Nephron (organoid): ENCODE measurements around the gene LASP1.
"Not testable (repeated sequence)": the region's sequence is repeated elsewhere in the genome, so short reads cannot be mapped to it uniquely, and the experiment has no call there.

Source experiments
- H3K27ac Mint-ChIP-seq, 3 experiments: 2 replicates each; pipeline ENCODE4 v1.8.0; 2020; ENCODE audit warnings: mixed read lengths in 3 of 3, mild to moderate bottlenecking in 2 of 3, moderate library complexity in 1 of 3
- H3K27me3 Mint-ChIP-seq: 2 replicates; pipeline ENCODE4 v1.8.0; 2021; ENCODE audit warnings: low read depth, mild to moderate bottlenecking, moderate library complexity, mixed read lengths
- H3K36me3 Mint-ChIP-seq: 2 replicates; pipeline ENCODE4 v1.8.0; 2020; ENCODE audit warnings: low read depth, mixed read lengths
- H3K4me1 Mint-ChIP-seq: 2 replicates; pipeline ENCODE4 v1.8.0; 2020; ENCODE audit warnings: mixed read lengths
- H3K4me3 Mint-ChIP-seq, 3 experiments: 2 replicates each; pipeline ENCODE4 v1.8.0; 2020; ENCODE audit warnings: mild to moderate bottlenecking in 3 of 3, mixed read lengths in 3 of 3, moderate library complexity in 2 of 3
- H3K9me3 Mint-ChIP-seq: 2 replicates; pipeline ENCODE4 v1.8.0; 2020; ENCODE audit warnings: mixed read lengths
- TF ChIP-seq, protein P1 (sequence below), 3 experiments: fragments of 200-600 bp; sonication (generic); IDR thresholded peaks; one replicate each; pipeline ENCODE4 v1.5.0; 2021; ENCODE audit warnings: antibody characterized with exemption in 3 of 3; ENCODE audit not compliant: unreplicated experiment in 3 of 3

Gene LASP1

GRCh38 chr17:38848939-38849605 lies 20.8 kb upstream of the LASP1 start:
- peak overlapping the region in 1 of 3 experiments; percentile 2 for H3K4me3 Mint-ChIP-seq
- H3K27ac Mint-ChIP-seq: no peak overlapping the region
- H3K9me3 Mint-ChIP-seq: no peaks in the 10 kb centered on the region
- no peaks in the 10 kb centered on the region for H3K27me3 Mint-ChIP-seq
- peaks cover 65% of the 10 kb centered on the region for H3K36me3 Mint-ChIP-seq
- H3K4me1 Mint-ChIP-seq: peaks cover 38% of the 10 kb centered on the region
- TF ChIP-seq, protein P1, sequence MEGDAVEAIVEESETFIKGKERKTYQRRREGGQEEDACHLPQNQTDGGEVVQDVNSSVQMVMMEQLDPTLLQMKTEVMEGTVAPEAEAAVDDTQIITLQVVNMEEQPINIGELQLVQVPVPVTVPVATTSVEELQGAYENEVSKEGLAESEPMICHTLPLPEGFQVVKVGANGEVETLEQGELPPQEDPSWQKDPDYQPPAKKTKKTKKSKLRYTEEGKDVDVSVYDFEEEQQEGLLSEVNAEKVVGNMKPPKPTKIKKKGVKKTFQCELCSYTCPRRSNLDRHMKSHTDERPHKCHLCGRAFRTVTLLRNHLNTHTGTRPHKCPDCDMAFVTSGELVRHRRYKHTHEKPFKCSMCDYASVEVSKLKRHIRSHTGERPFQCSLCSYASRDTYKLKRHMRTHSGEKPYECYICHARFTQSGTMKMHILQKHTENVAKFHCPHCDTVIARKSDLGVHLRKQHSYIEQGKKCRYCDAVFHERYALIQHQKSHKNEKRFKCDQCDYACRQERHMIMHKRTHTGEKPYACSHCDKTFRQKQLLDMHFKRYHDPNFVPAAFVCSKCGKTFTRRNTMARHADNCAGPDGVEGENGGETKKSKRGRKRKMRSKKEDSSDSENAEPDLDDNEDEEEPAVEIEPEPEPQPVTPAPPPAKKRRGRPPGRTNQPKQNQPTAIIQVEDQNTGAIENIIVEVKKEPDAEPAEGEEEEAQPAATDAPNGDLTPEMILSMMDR (IDR thresholded peaks at IDR 0.05; ENCODE audit: unreplicated experiment in 3 of 3): no peak

DNA sequence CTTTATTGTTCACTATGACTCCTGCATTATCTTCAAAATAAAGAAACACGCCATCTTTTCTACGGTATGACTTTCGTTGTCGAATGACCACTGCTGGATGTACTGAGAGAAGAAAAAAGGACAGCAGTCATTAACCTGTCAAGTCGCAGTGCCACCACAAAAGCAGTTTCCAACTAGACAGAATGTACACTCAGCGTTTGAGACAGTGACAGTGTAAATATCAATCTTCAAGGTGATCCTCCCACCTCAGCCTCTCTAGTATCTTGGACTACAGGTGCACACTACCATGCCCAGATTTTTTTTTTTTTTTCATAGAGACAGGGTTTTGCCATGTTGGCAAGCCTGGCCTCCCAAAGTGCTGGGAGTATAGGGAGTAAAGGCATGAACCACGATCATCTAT lies 19.5 kb upstream of the LASP1 start:
- Mint-ChIP-seq H3K4me1 (peaks cover 38% of the 10 kb centered on the region), H3K9me3 (no peaks in the 10 kb centered on the region), H3K36me3 (peaks cover 65% of the 10 kb centered on the region), H3K4me3 (peak overlapping the region; percentile 98 to 99 (median 99)), H3K27me3 (no peaks in the 10 kb centered on the region), H3K27ac (peak overlapping the region; percentile 15 to 22 (median 21))
- TF ChIP-seq, protein P1 (IDR thresholded peaks at IDR 0.05; ENCODE audit: unreplicated experiment in 3 of 3): no peak

DNA sequence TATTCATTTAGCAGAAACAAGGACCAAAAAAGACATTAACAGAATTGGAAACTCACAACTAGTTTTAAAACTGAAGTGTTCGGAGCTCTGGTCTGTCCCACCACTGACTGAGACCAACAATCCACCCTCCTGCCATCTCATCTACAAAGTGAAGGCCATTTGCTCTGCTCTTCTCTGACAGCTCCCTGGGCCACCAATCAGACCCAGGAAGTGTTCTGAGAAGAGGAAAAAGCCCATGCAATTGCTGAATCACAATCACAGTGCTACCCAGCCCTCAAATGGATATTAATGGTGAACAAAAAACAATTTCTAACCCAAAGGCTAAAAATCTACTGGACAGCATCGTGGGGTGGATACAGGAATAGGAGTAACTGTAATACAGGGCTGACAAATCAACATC lies 18.4 kb upstream of the LASP1 start:
- Mint-ChIP-seq H3K27me3 (no peaks in the 10 kb centered on the region), H3K36me3 (peaks cover 62% of the 10 kb centered on the region), H3K4me1 (peaks cover 38% of the 10 kb centered on the region), H3K4me3 (peak overlapping the region; percentile 98 to 99 (median 99)), H3K27ac (peak overlapping the region; percentile 98 to 100 (median 100)), H3K9me3 (no peaks in the 10 kb centered on the region)
- TF ChIP-seq, protein P1 (IDR thresholded peaks at IDR 0.05; ENCODE audit: unreplicated experiment in 3 of 3): no peak

GRCh38 chr17:38852771-38853291 lies 17.0 kb upstream of the LASP1 start:
- H3K27me3 Mint-ChIP-seq: no peaks in the 10 kb centered on the region
- peaks cover 56% of the 10 kb centered on the region for H3K36me3 Mint-ChIP-seq
- peak overlapping the region; percentile 98 to 99 (median 99) for H3K4me3 Mint-ChIP-seq
- TF ChIP-seq, protein P1 (IDR thresholded peaks at IDR 0.05; ENCODE audit: unreplicated experiment in 3 of 3): no peak
- H3K27ac Mint-ChIP-seq: peak overlapping the region; percentile 98 to 100 (median 100)
- H3K4me1 Mint-ChIP-seq: peaks cover 38% of the 10 kb centered on the region
- no peaks in the 10 kb centered on the region for H3K9me3 Mint-ChIP-seq

DNA sequence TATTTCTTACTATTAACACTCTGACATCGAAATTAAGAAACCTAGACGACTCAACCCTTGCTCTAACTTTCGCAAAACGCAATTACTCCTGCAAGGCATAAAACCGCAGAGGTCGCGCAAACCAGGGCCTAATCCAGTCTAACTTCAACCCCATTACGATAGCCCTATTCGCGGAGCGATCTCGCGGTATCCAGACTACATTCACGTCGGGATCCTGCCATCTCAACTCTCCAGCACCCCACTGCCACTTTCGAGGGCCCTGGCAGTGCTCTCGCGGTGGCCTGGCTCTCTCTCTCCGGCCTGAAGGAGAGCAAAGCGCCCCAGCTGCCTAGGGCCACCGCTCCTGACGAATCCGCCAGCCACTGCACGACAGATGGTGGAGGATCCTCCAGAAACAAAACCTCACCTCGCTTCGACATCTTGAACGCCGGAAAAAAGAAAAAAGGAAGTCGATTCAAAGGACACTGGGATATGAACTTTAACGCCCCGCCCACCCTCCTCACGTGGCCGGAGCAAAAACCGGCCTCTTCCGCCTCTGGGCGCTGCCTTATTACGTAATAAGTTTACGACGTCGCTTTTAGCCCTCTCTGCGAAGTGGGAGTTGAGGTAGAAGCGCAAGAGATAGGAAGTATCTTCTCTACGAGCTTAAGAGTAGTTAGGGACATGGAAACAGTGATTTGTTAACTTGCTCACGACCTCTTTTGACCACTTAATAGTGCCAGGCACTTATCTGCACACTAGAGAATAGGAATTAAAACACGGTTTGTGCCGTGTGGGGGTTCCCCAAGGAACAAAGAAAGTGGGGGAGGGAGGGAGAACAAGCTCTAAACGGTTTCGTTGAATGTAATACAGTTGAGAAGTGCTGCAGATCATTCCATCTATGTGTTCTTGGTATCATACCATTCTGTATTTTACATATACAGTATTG lies 16.3 kb upstream of the LASP1 start, which contains the start of gene RPL23:
RPL23 (minus strand) TSS at position 430 of the 928 bp plus-strand sequence; CDS start at position 419, 11 bp downstream.
- Mint-ChIP-seq H3K27me3 (no peaks in the 10 kb centered on the region), H3K27ac (peak within 1 kb of the TSS; percentile 98 to 100 (median 100)), H3K4me1 (peaks cover 38% of the 10 kb centered on the region), H3K4me3 (peak within 1 kb of the TSS; percentile 98 to 99 (median 99)), H3K9me3 (no peaks in the 10 kb centered on the region), H3K36me3 (peaks cover 49% of the 10 kb centered on the region)
- TF ChIP-seq, protein P1 (IDR thresholded peaks at IDR 0.05; ENCODE audit: unreplicated experiment in 3 of 3): no peak

- Mint-ChIP-seq H3K4me1 (peaks cover 37% of the 10 kb centered on the region), H3K27ac (peak overlapping the region in 2 of 3 experiments; percentile 68 to 85), H3K36me3 (peaks cover 34% of the 10 kb centered on the region), H3K4me3 (peak overlapping the region; percentile 48 to 78 (median 73))
- not testable (repeated sequence) for H3K9me3 Mint-ChIP-seq, H3K27me3 Mint-ChIP-seq
These were observed 14.7 kb upstream of the LASP1 start for GRCh38 chr17:38855101-38855714.
